T-cell (primary cell): ENCODE data around the gene NFKBIE. TPM values are rescaled to one million over a fixed set of nuclear protein-coding genes. Genes with fewer than 3 reads are reported as not detected.
A peak's percentile ranks its signal among the peaks of the same experiment; 100 is the strongest.

Source experiments
- ATAC-seq, 4 experiments: fragments of 200-7000 bp in 3 of 4; fragments of 150-1000 bp in 1 of 4; cut with Tn5 transposase; replicated peaks in 1 of 4; 1 replicate in 3 of 4; 2 replicates in 1 of 4; pipeline ENCODE4 v1.10.0; 2021; ENCODE audit warnings: moderate library complexity in 3 of 4, mild to moderate bottlenecking in 2 of 4, moderate number of reproducible peaks in 1 of 4
- CTCF ChIA-PET, 2 donors: fragments of 300-600 bp; sonication (Branson Sonifier 250); formaldehyde crosslinking; loops; one replicate each; lab custom pipeline; 2022; ENCODE audit warnings: antibody characterized with exemption in 2 of 2; lab: Charles Lee
- POLR2A ChIA-PET, 2 donors: fragments of 300-600 bp; sonication (Branson Sonifier 250); formaldehyde crosslinking; loops; one replicate each; lab custom pipeline; 2022; ENCODE audit warnings: antibody characterized with exemption in 2 of 2; lab: Charles Lee
- DNase-seq, 35 experiments: peaks; one replicate each; pipeline versions ENCODE4 v3.0.0 to v3.0.0-alpha.2; 2013 to 2023
- H3K27ac ChIP-seq: one replicate; pipeline ENCODE4 v1.5.1; 2013; ENCODE audit warnings: low read length
- H3K27me3 ChIP-seq, 2 experiments: replicated peaks in 1 of 2; 1 replicate in 1 of 2; 2 replicates in 1 of 2; pipeline versions ENCODE4 v1.6.1 to v1.7.0; 2013; ENCODE audit warnings: low read length in 1 of 2, mixed read lengths in 1 of 2; ENCODE audit not compliant: control insufficient read depth in 2 of 2, insufficient read depth in 2 of 2; ENCODE audit errors: extremely low read depth in 1 of 2
- H3K36me3 ChIP-seq, 2 donors: 1 replicate in 1 of 2; 2 replicates in 1 of 2; pipeline versions ENCODE4 v1.6.1 to v1.7.0; 2013; ENCODE audit warnings: low read length in 1 of 2; ENCODE audit not compliant: control insufficient read depth in 2 of 2, insufficient read depth in 1 of 2; ENCODE audit errors: extremely low read depth in 1 of 2
- H3K4me1 ChIP-seq, 2 experiments: 1 replicate in 1 of 2; 2 replicates in 1 of 2; pipeline versions ENCODE4 v1.6.1 to v1.7.0; 2013; ENCODE audit warnings: low read length in 2 of 2, mixed read lengths in 1 of 2; ENCODE audit not compliant: insufficient read depth in 2 of 2, control insufficient read depth in 1 of 2; ENCODE audit errors: extremely low read depth in 1 of 2
- H3K4me3 ChIP-seq, 2 donors: 1 replicate in 1 of 2; 2 replicates in 1 of 2; pipeline versions ENCODE4 v1.5.1 to v1.7.0; 2013; ENCODE audit warnings: mild to moderate bottlenecking in 2 of 2, low read length in 1 of 2, moderate library complexity in 1 of 2; ENCODE audit not compliant: control insufficient read depth in 1 of 2; ENCODE audit errors: extremely low read depth in 1 of 2
- H3K9me3 ChIP-seq: 2 replicates; pipeline ENCODE4 v1.7.0; 2013
- H3K27ac Mint-ChIP-seq, 2 donors: one replicate each; pipeline ENCODE4 v1.8.0; 2020 to 2021; ENCODE audit warnings: mild to moderate bottlenecking in 2 of 2, mixed read lengths in 2 of 2
- H3K27me3 Mint-ChIP-seq, 2 donors: one replicate each; pipeline ENCODE4 v1.8.0; 2021 to 2022; ENCODE audit warnings: mixed read lengths in 2 of 2
- H3K36me3 Mint-ChIP-seq: one replicate; pipeline ENCODE4 v1.8.0; 2021; ENCODE audit warnings: mixed read lengths
- H3K4me1 Mint-ChIP-seq, 3 donors: one replicate each; pipeline ENCODE4 v1.8.0; 2020 to 2022; ENCODE audit warnings: mixed read lengths in 3 of 3, mild to moderate bottlenecking in 1 of 3
- H3K4me3 Mint-ChIP-seq, 3 donors: one replicate each; pipeline ENCODE4 v1.8.0; 2020 to 2022; ENCODE audit warnings: mild to moderate bottlenecking in 3 of 3, mixed read lengths in 3 of 3, moderate library complexity in 3 of 3
- H3K9me3 Mint-ChIP-seq, 3 donors: one replicate each; pipeline ENCODE4 v1.8.0; 2020 to 2022; ENCODE audit warnings: mixed read lengths in 3 of 3
- WGBS: methylation state at CpG from one replicate; pipeline ENCODE4 v1.1.5; 2013; ENCODE audit warnings: missing lambda C conversion rate; ENCODE audit not compliant: insufficient coverage; 5-methylcytosine and 5-hydroxymethylcytosine counted together
- total RNA-seq, 35 experiments: library from RNA in 6 of 35; stranded (reverse) in 6 of 35; fragments of 120-200 nt in 1 of 35; gene quantifications; one replicate each; pipeline versions ENCODE4 v1.2.1 to v1.2.4 and lab custom pipeline; 2013 to 2026

Gene NFKBIE
- total RNA-seq, 5 donors from 2014 or later (not counting 1 experiment from before 2014, with no cell fraction given) = 9.9 to 35.0 (median 13.6) TPM

DNA sequence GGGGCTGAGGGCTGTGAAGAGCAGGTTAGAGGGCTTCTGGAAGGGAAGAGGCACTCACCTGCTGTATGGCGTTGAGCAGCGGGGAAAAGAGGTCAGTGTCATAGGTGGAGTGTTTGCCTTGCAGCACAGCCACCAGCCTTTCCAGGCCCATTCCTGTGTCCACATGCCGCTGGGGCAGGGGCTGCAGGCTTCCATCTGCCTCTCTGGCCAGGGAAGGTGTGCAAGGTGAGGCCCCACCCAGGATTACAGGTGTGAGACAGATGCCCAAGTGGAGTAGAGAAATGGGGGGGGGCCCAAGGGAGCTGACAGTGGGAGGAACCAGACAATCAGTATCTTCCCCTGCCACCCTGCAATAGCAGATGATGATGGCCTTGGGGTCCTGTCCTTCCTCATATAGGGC is 44.9 kb upstream of the NFKBIE start:
- Mint-ChIP-seq H3K36me3 (peaks cover 42% of the 10 kb centered on the region), H3K4me1 (peaks cover 20 to 22% (median 22%) of the 10 kb centered on the region in 3 donors), H3K27me3 (no peaks in the 10 kb centered on the region), H3K27ac (no peak overlapping the region), H3K4me3 (peak overlapping the region in 1 of 3 donors; percentile 28), H3K9me3 (no peaks in the 10 kb centered on the region)
- no peak for ATAC-seq
- no peaks in the 10 kb centered on the region for H3K27me3 ChIP-seq
- ChIA-PET POLR2A (no interaction called here), CTCF (no interaction called here)
- 88% methylated on average over 2 of the region's 3 CpGs for WGBS
- DNase-seq = no peak
- H3K36me3 ChIP-seq = peaks cover 6 to 61% of the 10 kb centered on the region in 2 donors
- H3K9me3 ChIP-seq = no peaks in the 10 kb centered on the region
- no peak overlapping the region for H3K27ac ChIP-seq
- H3K4me1 ChIP-seq = peaks cover 5 to 18% of the 10 kb centered on the region in 2 experiments
- no peak overlapping the region for H3K4me3 ChIP-seq

DNA sequence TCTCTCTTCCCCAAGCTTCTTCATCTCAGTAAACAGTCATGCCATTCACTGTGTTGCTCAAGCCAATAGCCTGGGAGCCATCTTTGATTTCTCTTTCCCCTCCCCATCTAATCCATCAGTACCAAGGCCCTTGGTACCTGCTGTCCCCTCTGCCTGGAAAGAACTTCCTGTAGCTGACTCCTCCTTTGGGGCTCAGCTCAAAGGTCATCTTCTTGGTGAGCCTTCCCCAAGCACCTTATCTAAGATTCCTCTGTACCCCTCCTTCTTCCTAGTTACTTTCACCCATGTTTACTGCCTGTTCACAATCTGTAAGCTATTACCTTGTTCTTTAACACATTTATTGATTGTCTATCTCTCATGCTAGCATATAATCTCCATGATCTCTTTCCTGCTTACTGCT is 44.3 kb upstream of the NFKBIE start:
- ChIA-PET CTCF (interaction anchor here (0.7 to 1.0 kb wide), 3 partner anchors 27 to 159 kb away, joined by 3 to 4 read pairs (median 3); partner anchors contain the start of gene TMEM151B (in 1 of the 2)), POLR2A (no interaction called here)
- Mint-ChIP-seq H3K36me3 (peaks cover 47% of the 10 kb centered on the region), H3K4me3 (no peak overlapping the region), H3K27ac (no peak overlapping the region), H3K4me1 (peaks cover 20 to 22% (median 22%) of the 10 kb centered on the region in 3 donors), H3K27me3 (no peaks in the 10 kb centered on the region), H3K9me3 (no peaks in the 10 kb centered on the region)
- no peak overlapping the region for H3K4me3 ChIP-seq
- no peak overlapping the region for H3K27ac ChIP-seq
- no peaks in the 10 kb centered on the region for H3K27me3 ChIP-seq
- no peak for ATAC-seq
- H3K36me3 ChIP-seq = peaks cover 6 to 67% of the 10 kb centered on the region in 2 donors
- H3K9me3 ChIP-seq = no peaks in the 10 kb centered on the region
- DNase-seq = no peak
- H3K4me1 ChIP-seq = peaks cover 5 to 18% of the 10 kb centered on the region in 2 experiments

DNA sequence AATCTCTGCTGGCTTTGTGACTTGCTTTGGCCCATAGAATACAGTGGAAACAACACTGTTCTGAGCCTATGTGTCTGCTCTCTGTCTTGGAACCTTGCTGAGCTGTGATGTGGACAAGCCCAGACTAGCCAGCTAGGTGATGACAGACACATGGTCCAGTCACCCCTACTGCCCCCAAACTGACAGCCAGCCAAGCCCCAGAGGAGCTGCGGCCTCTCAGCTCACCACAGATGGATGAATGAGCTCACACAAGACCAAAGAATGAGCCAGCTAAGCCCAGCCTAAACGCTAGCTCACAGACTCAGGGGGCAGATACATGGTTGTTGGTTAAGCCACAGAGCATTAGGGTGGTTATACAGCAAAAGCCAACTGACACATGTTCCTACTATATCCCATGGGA is 43.7 kb upstream of the NFKBIE start:
- Mint-ChIP-seq H3K27ac (no peak overlapping the region), H3K4me3 (no peak overlapping the region), H3K36me3 (peaks cover 47% of the 10 kb centered on the region), H3K9me3 (no peaks in the 10 kb centered on the region), H3K27me3 (no peaks in the 10 kb centered on the region), H3K4me1 (peaks cover 20 to 22% (median 22%) of the 10 kb centered on the region in 3 donors)
- Histone ChIP-seq H3K4me1 (peaks cover 5 to 18% of the 10 kb centered on the region in 2 experiments), H3K36me3 (peaks cover 6 to 73% of the 10 kb centered on the region in 2 donors), H3K27me3 (no peaks in the 10 kb centered on the region), H3K9me3 (no peaks in the 10 kb centered on the region), H3K27ac (no peak overlapping the region), H3K4me3 (no peak overlapping the region)
- DNase-seq (no peak), ATAC-seq (no peak)
- POLR2A ChIA-PET = no interaction called here
- CTCF ChIA-PET = interaction anchor here (0.7 to 1.0 kb wide), 3 partner anchors 27 to 158 kb away, joined by 3 to 4 read pairs (median 3); partner anchors contain the start of gene TMEM151B (in 1 of the 2)
- 100% methylated on average over 2 of the region's 2 CpGs for WGBS

DNA sequence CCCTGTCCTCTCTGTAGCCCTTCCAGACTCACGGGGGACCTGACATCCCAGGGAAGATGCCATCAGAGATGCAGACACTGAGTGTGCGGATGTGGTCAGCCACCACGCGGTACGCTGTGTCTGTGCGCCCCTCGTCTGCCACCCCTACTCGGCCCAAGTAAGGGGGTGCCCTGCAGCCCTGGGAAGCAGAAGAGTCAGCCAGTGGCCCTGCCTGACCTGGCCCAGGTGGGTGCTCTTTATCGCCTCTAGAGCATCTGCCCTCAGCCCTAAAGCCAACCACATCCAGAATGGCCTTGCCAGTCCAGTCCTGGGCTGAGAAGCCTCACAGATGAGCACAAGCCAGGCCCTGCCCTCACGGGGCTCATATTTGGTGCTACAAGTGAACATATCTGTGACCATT is 41.9 kb upstream of the NFKBIE start:
- ChIA-PET POLR2A (interaction anchor here in 1 of 2 donors (0.6 kb wide), 1 partner anchor 10 kb away, joined by 3 read pairs; no protein-coding TSS in a partner anchor), CTCF (no interaction called here)
- WGBS = 94% methylated on average over 9 of the region's 10 CpGs
- H3K36me3 Mint-ChIP-seq = peaks cover 51% of the 10 kb centered on the region
- Histone ChIP-seq H3K4me3 (no peak overlapping the region), H3K27me3 (no peaks in the 10 kb centered on the region), H3K27ac (no peak overlapping the region), H3K4me1 (peaks cover 1 to 7% of the 10 kb centered on the region in 2 experiments), H3K36me3 (peaks cover 11 to 91% of the 10 kb centered on the region in 2 donors), H3K9me3 (no peaks in the 10 kb centered on the region)
- peaks cover 8 to 11% (median 8%) of the 10 kb centered on the region in 3 donors for H3K4me1 Mint-ChIP-seq
- H3K27me3 Mint-ChIP-seq = no peaks in the 10 kb centered on the region
- ATAC-seq (no peak), DNase-seq (no peak)
- no peaks in the 10 kb centered on the region for H3K9me3 Mint-ChIP-seq
- H3K27ac Mint-ChIP-seq = no peak overlapping the region
- H3K4me3 Mint-ChIP-seq = no peak overlapping the region

DNA sequence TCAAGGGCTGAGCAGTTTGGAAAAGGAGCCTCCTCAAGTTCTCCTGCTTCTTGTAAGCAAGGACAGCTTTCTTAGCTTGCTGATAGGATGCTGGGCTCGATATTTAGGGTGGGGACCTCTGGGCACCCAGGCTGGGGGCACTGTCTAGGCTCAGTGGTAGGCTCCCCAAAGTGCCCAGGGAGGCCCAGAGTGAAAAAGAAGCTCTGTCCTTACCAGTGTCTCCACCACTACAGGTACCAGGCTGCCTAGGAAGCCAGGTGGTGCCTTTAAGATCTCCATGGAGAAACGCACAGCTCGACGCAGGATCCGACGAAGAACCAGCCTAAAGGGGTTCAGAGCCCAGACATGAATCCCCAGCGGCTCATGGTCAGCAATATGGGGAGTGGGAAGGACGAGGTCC is 41.4 kb upstream of the NFKBIE start:
- Mint-ChIP-seq H3K27me3 (no peaks in the 10 kb centered on the region), H3K4me3 (no peak overlapping the region), H3K36me3 (peaks cover 54% of the 10 kb centered on the region), H3K4me1 (peaks cover 3 to 6% (median 3%) of the 10 kb centered on the region in 3 donors), H3K9me3 (no peaks in the 10 kb centered on the region), H3K27ac (no peak overlapping the region)
- H3K27me3 ChIP-seq = no peaks in the 10 kb centered on the region
- peaks cover 15 to 93% of the 10 kb centered on the region in 2 donors for H3K36me3 ChIP-seq
- no peak overlapping the region for H3K4me3 ChIP-seq
- no peak overlapping the region for H3K27ac ChIP-seq
- CTCF ChIA-PET = interaction anchor here in 1 of 2 donors (1.0 kb wide), 1 partner anchor 38 kb away, joined by 7 read pairs; no protein-coding TSS in a partner anchor
- no peak for DNase-seq
- POLR2A ChIA-PET = interaction anchor here in 1 of 2 donors (0.6 kb wide), 1 partner anchor 32 kb away, joined by 8 read pairs; no protein-coding TSS in a partner anchor
- ATAC-seq = no peak
- WGBS = no CpG with 5 or more reads among the region's 8 CpGs
- peaks cover 0 to 2% of the 10 kb centered on the region in 2 experiments for H3K4me1 ChIP-seq
- H3K9me3 ChIP-seq = no peaks in the 10 kb centered on the region

DNA sequence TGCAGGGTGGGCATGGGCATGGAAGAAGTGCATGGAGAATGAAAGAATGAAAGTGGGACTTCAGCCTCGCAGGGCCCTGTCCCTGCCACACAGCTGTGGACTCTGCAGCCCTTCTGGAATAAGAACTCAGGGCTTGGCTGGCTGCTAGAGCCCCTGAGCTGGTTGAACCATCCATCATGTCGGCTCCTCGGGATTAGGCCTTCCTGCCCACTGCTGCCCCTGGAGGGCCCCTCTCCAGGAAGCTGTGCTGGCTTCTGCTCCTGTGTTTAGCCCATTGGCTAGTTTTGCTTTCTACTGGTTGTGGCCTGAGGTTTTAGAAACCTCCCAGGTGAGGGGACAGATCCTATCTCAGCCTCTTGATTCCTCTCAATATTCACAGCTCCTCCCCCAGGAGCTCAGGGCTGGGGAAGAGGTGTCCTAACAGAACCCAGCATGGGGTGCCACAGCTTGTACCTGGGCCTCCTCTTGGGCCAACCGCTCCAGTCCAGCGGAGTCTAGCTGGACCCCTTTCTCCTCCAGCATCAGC is 39.9 kb upstream of the NFKBIE start:
- peaks cover 0 to 3% (median 0%) of the 10 kb centered on the region in 3 donors for H3K4me1 Mint-ChIP-seq
- H3K27me3 Mint-ChIP-seq = no peaks in the 10 kb centered on the region
- ChIA-PET CTCF (interaction anchor here (0.7 to 1.8 kb wide), 6 partner anchors 9 to 130 kb away, joined by 3 to 11 read pairs (median 4); no protein-coding TSS in a partner anchor), POLR2A (interaction anchor here in 1 of 2 donors (0.7 kb wide), 1 partner anchor 124 kb away, joined by 3 read pairs; no protein-coding TSS in a partner anchor)
- no peak overlapping the region for H3K27ac Mint-ChIP-seq
- H3K4me3 ChIP-seq = no peak overlapping the region
- H3K4me1 ChIP-seq = no peaks in the 10 kb centered on the region
- no peak overlapping the region for H3K4me3 Mint-ChIP-seq
- ATAC-seq (no peak), DNase-seq (no peak)
- WGBS = 77% methylated on average over 3 of the region's 5 CpGs
- peaks cover 58% of the 10 kb centered on the region for H3K36me3 Mint-ChIP-seq
- no peaks in the 10 kb centered on the region for H3K9me3 Mint-ChIP-seq
- H3K36me3 ChIP-seq = peaks cover 19 to 89% of the 10 kb centered on the region in 2 donors
- no peaks in the 10 kb centered on the region for H3K27me3 ChIP-seq
- no peaks in the 10 kb centered on the region for H3K9me3 ChIP-seq
- no peak overlapping the region for H3K27ac ChIP-seq
